ENCODE measurements around the gene MBNL1.
"Not testable (repeated sequence)": the region's sequence is repeated elsewhere in the genome, so short reads cannot be mapped to it uniquely, and the experiment has no call there.

MBNL1 gene

DNA sequence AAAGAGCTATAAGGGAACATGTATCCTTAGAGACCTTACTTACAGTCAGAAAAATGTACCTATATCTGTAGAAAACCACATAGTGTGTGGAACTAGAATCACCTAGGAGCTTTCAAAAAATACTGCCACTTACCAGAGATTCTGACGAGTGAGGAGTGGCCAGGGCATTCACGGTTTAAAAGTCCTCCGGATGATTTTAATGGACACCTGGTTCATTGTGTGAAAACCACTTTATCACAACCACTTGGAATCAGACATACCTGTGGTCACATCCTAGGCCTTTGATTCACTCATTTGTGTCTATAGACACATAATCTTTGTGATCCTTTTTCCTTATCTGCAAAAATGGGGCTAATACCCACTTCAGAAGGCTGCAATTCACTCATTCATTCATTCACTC is 159.8 kb downstream of the MBNL1 start:
- 0 out of 2 replicates have a peak, but pooled peaks cover 5% of the 10 kb centered on the region for H3K4me1 ChIP-seq (ENCODE audit: control insufficient read depth, low read length)
- no peaks in the 10 kb centered on the region for H3K27me3 ChIP-seq (ENCODE audit: control insufficient read depth, low read length)
- no peak overlapping the region for H3K4me3 ChIP-seq (ENCODE audit: low read length)
- peaks cover 18% of the 10 kb centered on the region; the same call in 1 of the 2 replicates for H3F3A ChIP-seq (ENCODE audit: control insufficient read depth, insufficient read depth)
- H3K9me3 ChIP-seq (ENCODE audit: control insufficient read depth, insufficient read depth, low read length), result no peaks in the 10 kb centered on the region; the same call in 1 of the 2 replicates
- no peaks in the 10 kb centered on the region for H3K9me2 ChIP-seq (replicated peaks; ENCODE audit: control insufficient read depth, low read length)
- no peak for TF ChIP-seq EZH2phosphoT487 (IDR thresholded peaks at IDR 0.05; ENCODE audit: borderline replicate concordance, low read length)
- TF ChIP-seq, protein P1, sequence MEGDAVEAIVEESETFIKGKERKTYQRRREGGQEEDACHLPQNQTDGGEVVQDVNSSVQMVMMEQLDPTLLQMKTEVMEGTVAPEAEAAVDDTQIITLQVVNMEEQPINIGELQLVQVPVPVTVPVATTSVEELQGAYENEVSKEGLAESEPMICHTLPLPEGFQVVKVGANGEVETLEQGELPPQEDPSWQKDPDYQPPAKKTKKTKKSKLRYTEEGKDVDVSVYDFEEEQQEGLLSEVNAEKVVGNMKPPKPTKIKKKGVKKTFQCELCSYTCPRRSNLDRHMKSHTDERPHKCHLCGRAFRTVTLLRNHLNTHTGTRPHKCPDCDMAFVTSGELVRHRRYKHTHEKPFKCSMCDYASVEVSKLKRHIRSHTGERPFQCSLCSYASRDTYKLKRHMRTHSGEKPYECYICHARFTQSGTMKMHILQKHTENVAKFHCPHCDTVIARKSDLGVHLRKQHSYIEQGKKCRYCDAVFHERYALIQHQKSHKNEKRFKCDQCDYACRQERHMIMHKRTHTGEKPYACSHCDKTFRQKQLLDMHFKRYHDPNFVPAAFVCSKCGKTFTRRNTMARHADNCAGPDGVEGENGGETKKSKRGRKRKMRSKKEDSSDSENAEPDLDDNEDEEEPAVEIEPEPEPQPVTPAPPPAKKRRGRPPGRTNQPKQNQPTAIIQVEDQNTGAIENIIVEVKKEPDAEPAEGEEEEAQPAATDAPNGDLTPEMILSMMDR (IDR thresholded peaks at IDR 0.05; ENCODE audit: low read depth, low read length, poor library complexity, severe bottlenecking), result no peak
- H3K27ac ChIP-seq (ENCODE audit: low read depth, low read length), result no peak overlapping the region
- peaks cover 74% of the 10 kb centered on the region for H3K36me3 ChIP-seq (ENCODE audit: control insufficient read depth, low read length)
- H3K4me2 ChIP-seq (ENCODE audit: low read length), result no peak overlapping the region
- H3K79me2 ChIP-seq (ENCODE audit: control insufficient read depth, low read length), result peaks cover 78% of the 10 kb centered on the region
- H4K20me1 ChIP-seq (ENCODE audit: control insufficient read depth, insufficient read depth, low read depth, low read length), result no peaks in the 10 kb centered on the region; the same call in 1 of the 2 replicates

DNA sequence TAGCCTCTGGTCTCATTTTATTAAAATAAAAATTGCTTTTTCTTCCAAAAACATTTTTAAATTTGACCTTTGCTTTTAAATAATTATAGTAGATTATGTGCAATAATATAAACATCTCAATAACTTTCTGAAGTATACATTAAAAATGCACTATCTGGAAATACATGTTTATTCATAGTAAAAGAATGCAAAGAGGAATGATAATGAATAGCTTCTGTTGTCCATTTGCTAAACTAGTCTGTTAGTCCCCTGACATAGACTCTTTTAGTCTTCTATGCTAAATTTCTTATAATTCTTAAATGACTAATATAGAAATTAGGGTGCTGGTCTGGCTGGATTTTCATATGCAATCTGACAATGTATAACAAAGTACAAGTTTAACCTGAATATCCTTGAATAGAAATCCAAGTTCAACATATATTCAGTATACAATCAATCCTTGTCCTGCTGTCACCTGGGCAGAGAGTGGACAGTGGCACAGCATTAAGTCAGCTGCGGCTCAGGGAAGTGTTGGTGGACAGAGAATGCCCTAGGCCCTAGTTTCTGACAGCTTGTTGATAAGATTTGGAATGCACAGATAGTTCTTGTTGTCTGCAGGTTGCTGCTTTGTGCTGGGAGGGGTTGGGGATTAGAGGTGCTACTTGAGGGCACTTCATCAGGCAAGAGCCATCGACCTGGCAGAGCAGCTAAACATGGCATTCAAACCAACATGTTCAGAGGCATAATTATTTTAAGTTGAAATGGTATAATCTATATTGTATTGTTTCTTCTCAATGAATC is 161.7 kb downstream of the MBNL1 start:
- peaks cover 87% of the 10 kb centered on the region for H3K79me2 ChIP-seq (ENCODE audit: control insufficient read depth, low read length)
- peaks cover 86% of the 10 kb centered on the region for H3K36me3 ChIP-seq (ENCODE audit: control insufficient read depth, low read length)
- no peak overlapping the region for H3K27ac ChIP-seq (ENCODE audit: low read depth, low read length)
- H3K4me3 ChIP-seq (ENCODE audit: low read length), result no peak overlapping the region
- TF ChIP-seq EZH2phosphoT487 (IDR thresholded peaks at IDR 0.05; ENCODE audit: borderline replicate concordance, low read length), result no peak
- TF ChIP-seq, protein P1 (IDR thresholded peaks at IDR 0.05; ENCODE audit: low read depth, low read length, poor library complexity, severe bottlenecking), result no peak
- no peaks in the 10 kb centered on the region for H3K27me3 ChIP-seq (ENCODE audit: control insufficient read depth, low read length)
- H3K9me2 ChIP-seq (replicated peaks; ENCODE audit: control insufficient read depth, low read length), result no peaks in the 10 kb centered on the region
- H4K20me1 ChIP-seq (ENCODE audit: control insufficient read depth, insufficient read depth, low read depth, low read length), result no peaks in the 10 kb centered on the region; the same call in 1 of the 2 replicates
- peaks cover 12% of the 10 kb centered on the region for H3K4me1 ChIP-seq (ENCODE audit: control insufficient read depth, low read length)
- H3K9me3 ChIP-seq (ENCODE audit: control insufficient read depth, insufficient read depth, low read length), result no peaks in the 10 kb centered on the region; the same call in 1 of the 2 replicates
- H3F3A ChIP-seq (ENCODE audit: control insufficient read depth, insufficient read depth), result peaks cover 18% of the 10 kb centered on the region; the same call in 1 of the 2 replicates
- no peak overlapping the region for H3K4me2 ChIP-seq (ENCODE audit: low read length)

DNA sequence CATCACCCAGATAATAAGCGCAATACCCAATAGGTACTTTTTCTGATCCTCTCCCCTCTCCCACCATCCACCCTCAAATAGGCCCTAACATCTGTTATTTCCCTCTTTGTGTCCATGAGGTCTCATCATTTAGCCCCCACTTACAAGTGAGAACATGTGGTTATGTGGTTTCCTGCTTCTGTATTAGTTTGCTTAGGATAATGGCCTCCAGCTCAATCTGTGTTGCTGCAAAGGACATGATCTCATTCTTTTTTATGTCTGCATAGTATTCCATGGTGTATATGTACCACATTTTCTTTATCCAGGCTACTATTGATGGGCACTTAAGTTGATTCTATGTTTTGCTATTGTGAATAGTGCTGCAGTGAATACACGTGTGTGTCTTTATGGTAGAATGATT is 165.4 kb downstream of the MBNL1 start:
- no peak overlapping the region for H3K27ac ChIP-seq (ENCODE audit: low read depth, low read length)
- peaks cover 24% of the 10 kb centered on the region for H3K4me1 ChIP-seq (ENCODE audit: control insufficient read depth, low read length)
- H4K20me1 ChIP-seq (ENCODE audit: control insufficient read depth, insufficient read depth, low read depth, low read length), result no peaks in the 10 kb centered on the region
- no peaks in the 10 kb centered on the region for H3K27me3 ChIP-seq (ENCODE audit: control insufficient read depth, low read length)
- H3K4me3 ChIP-seq (ENCODE audit: low read length), result no peak overlapping the region
- H3K79me2 ChIP-seq (ENCODE audit: control insufficient read depth, low read length), result peaks cover 96% of the 10 kb centered on the region
- H3K36me3 ChIP-seq (ENCODE audit: control insufficient read depth, low read length), result peaks cover 91% of the 10 kb centered on the region
- no peaks in the 10 kb centered on the region; the same call in 1 of the 2 replicates for H3K9me3 ChIP-seq (ENCODE audit: control insufficient read depth, insufficient read depth, low read length)
- H3K9me2 ChIP-seq (replicated peaks; ENCODE audit: control insufficient read depth, low read length), result no peaks in the 10 kb centered on the region
- no peak overlapping the region for H3K4me2 ChIP-seq (ENCODE audit: low read length)
- peaks cover 7% of the 10 kb centered on the region for H3F3A ChIP-seq (ENCODE audit: control insufficient read depth, insufficient read depth)
- TF ChIP-seq EZH2phosphoT487 (IDR thresholded peaks at IDR 0.05; ENCODE audit: borderline replicate concordance, low read length), result no peak
- TF ChIP-seq, protein P1 (IDR thresholded peaks at IDR 0.05; ENCODE audit: low read depth, low read length, poor library complexity, severe bottlenecking), result no peak

DNA sequence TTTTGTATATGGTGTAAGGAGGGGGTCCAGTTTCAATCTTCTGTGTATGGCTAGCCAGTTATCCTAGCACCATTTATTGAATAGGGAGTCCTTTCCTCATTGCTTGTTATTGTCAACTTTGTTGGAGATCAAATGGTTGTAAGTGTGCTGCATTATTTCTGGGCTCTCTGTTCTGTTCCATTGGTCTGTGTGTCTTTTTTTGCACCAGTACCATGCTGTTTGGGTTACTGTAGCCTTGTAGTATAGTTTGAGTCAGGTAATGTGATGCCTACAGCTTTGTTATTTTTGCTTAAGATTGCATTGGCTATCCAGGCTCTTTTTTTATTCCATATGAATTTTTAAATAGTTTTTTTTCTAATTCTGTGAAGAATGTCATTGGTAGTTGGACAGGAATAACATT is 166.5 kb downstream of the MBNL1 start:
- H3F3A ChIP-seq (ENCODE audit: control insufficient read depth, insufficient read depth); H3K9me3 ChIP-seq (ENCODE audit: control insufficient read depth, insufficient read depth, low read length); H3K27ac ChIP-seq (ENCODE audit: low read depth, low read length); H3K27me3 ChIP-seq (ENCODE audit: control insufficient read depth, low read length); H3K4me2 ChIP-seq (ENCODE audit: low read length); H4K20me1 ChIP-seq (ENCODE audit: control insufficient read depth, insufficient read depth, low read depth, low read length); H3K9me2 ChIP-seq (replicated peaks; ENCODE audit: control insufficient read depth, low read length); H3K4me3 ChIP-seq (ENCODE audit: low read length): not testable (repeated sequence)
- Histone ChIP-seq H3K4me1 (ENCODE audit: control insufficient read depth, low read length) (peaks cover 33% of the 10 kb centered on the region), H3K79me2 (ENCODE audit: control insufficient read depth, low read length) (peaks cover 98% of the 10 kb centered on the region), H3K36me3 (ENCODE audit: control insufficient read depth, low read length) (peaks cover 86% of the 10 kb centered on the region)
